NCI-H146 (cell line): ENCODE measurements around the gene ARHGEF11.

ENCODE experiments used
- DNase-seq: peaks from one replicate; lab custom pipeline; 2025; lab: John Stamatoyannopoulos, UW

The ARHGEF11 gene

DNA sequence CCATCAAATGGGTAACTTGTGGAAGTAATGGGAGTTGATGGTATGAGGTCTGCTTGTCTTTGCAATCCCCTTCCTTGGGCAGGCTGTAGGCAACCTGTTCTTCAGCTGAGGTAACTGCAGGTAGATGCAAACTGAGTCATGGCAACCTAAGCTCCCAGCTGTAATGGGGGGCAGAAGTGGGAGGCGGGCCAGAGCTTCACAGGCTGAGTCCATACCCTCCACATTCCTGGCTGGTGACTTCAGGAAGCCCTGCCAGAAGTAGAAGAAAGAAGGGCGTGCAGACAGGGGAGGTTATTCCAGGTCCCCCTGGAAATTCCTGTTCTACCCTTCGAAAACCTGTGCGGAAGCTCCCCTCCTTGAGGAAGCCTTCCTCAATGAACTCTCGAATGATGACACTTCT, 44.9 kb downstream of the ARHGEF11 start:
- DNase-seq, result no peak

DNA sequence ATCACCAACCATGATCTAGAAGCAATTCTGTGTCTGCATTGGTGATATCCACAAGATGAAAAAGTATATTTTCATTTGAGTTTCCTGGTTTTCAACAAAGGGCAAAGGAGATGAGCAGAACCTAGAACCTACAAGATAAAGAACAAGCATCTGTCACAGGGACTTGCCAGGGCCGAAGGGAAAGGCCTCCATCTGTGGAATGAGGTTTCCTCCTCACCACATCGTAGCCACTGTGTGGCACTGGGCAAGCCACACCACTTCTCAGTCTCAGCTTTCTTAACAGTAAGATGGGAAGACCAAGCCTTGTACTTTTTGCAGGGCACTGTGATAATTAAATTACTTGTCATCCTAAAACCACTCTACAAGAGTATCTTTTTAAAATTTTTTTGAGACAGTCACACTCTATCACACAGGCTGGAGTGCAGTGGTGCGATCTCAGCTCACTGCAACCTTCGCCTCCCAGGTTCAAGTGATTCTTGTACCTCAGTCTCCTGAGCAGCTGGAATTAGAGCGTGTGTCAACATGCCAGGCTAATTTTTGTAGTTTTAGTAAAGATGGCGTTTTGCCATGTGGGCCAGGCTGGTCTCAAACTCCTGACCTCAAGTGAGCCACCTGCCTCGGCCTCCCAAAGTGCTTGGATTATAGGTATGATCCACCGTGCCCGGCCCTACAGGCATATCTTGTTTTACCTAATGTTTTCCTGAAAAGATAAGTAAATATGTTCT, 45.8 kb downstream of the ARHGEF11 start:
- no peak for DNase-seq

DNA sequence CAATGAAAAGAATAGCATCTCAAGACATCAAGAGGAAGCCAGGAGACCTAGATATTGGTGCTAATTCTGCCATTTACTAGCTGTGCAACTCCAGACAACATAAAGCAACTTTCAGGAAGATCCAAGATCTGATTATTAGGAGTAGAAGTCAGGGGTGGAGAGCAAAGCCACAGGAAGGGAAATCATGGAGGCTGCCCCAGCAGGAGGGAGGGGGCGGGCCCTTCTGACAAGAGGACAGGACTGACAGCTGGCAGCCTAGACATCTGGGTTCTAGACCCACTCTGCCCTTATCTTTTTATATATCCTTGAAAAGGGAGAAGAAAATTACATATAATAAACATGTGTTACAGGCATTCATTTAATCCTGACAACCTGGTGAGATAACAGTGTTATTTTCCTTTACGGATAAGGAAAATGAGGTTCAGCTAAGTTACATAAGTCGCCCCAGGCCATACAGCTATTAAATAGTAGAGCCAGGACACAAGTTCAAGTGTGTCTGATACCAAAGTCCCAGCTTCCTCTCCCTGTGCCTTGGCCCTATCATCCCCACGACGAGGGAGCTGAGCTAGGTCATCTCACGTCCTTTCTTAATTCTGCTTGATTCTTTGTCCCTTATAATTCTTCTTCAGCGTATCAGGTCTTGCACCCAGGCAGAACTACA, 46.6 kb downstream of the ARHGEF11 start:
- DNase-seq, result no peak

DNA sequence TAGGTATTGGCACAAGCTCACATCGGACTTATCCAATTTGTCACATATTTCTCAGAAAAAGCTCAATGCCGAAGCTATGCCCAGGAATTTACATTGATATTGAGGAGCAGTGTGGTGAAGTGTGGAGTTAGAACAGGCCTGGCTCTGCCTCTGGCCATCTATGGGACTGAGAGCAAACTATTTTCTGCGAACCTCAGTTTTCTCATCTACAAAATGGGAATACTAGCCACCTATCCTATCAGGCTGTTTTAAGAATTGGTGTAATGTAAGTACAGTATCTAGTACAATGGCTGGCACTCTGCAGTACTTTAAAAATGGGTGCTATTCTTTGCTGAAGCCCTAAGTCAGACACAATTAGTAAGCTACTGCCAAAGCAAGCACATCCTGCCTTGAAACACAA, 47.2 kb downstream of the ARHGEF11 start:
- no peak for DNase-seq

DNA sequence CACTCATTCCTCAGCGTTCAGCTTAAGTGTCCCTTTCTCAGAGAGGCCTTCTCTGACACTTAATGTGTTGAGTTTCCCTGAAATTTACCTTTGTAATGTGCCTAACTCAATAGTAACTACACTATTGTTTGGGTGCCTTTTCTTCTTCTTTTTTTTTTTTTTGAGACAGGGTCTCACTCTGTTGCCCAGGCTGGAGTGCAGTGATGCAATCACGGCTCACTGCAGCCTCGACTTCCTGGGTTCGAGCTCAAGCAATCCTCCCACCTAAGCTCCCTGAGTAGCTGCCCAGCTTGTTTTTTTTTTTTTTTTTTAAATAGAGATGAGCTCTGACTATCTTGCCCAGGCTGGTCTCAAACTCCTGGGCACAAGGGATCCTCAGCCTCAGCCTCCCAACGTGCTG, 50.1 kb downstream of the ARHGEF11 start:
- no peak for DNase-seq

DNA sequence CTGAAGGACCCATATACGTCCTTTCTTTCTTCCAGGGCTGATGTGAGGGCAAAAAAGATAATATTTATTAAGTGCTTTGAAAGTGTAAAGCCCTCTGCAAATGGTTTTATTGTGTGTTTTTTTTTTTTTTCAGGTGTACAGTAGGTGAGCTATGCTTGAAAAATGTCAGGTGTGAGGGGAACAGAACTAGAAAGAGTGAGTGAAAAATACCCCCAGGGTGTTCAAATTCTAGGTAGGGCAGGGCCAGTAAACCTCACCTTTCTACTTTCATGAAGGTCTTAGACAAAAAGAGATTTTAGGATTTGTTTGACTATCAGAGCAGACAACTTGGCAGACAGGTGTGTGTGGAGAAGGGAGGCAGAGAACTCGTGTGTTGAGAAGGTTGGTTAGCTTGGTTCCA, 51.3 kb downstream of the ARHGEF11 start:
- no peak for DNase-seq

DNA sequence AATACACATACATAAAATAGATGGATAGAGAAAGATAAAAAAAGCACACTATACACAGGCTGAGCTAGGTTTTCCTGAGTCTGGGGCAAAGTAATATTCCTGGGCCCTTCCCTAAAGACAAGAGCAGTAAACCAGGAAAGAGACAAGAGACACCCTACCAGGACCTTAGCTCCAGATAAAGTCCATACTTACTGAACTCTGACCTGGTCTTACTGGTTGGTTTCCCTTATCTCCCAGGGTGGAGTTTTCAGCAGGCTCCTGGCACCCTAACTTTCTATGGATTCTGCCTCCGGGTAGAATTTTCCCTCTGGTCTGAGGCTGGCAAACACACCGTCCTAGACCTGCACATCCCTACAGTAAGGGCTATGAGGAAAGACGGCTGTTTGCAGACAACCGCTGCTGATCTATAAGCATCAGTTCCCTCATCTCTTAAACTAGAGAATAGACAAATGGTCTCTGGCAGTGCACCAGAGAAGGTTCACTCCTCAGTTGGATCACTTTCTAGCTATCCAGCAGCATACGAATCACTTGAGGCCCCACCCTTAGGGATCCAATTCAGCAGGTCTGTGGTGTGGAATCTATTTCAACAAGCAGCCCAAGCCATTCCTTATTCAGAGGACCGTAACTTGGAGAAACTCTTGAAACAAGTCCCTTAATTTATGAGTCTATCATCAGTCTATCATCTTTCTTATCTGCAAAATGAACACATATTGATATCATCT, 52.0 kb downstream of the ARHGEF11 start:
- DNase-seq, result no peak

DNA sequence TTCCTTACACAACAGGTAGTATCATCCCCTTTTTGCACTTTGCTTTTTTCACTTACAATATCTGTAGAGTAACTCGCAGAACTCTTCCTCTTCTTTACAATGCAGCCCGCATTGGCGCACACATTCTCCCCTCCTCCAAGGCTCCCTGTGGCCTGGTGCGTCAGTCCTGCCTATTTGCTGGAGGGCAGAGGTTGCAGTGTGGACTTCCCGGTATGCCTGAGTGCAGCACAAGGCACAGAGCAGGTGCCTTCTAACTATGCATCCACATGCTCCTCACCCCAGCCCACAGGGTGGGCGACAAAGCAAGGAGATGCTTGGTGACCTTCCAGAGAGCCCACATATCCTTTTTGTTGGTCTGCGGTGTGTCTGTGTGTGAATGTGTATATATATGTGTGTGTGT, 53.3 kb downstream of the ARHGEF11 start:
- DNase-seq, result no peak

DNA sequence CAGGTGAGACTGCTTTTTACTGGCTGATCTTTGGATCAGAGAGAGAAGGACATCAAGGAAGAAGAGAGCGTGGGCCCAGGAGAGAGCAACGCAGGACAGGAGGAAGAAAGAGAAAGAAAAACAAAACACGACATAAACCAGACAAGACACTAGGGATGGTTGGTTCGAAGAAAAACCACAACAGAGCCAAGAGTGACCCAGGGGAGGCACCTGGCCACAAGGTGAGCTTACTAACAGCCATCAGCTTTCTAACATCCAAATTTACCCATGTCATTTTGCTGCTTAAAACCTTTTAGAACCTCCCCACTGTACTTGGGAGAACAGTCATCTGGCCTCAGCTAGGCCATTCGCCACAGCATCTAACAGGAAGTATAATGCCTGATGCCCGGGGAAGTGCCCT, 57.8 kb downstream of the ARHGEF11 start:
- no peak for DNase-seq

DNA sequence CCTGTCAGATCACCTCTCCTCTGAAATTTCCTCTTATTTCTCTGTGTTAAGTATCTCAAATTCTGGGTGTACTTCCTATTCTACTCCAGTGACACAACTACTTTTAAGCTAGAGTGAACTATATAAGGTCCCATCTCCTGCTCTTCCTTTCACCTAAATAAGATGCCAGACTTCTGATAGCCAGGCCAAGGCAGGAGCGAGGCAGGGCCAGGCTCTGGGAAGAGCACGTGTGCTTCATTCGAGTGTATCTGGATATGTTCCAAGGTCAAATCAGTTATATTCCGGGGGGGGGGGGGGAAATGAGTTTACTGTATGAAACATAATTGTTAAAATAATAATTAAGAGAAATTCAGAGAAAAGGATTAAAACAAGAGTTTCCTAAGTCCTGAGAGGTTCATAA, 65.0 kb downstream of the ARHGEF11 start:
- no peak for DNase-seq

DNA sequence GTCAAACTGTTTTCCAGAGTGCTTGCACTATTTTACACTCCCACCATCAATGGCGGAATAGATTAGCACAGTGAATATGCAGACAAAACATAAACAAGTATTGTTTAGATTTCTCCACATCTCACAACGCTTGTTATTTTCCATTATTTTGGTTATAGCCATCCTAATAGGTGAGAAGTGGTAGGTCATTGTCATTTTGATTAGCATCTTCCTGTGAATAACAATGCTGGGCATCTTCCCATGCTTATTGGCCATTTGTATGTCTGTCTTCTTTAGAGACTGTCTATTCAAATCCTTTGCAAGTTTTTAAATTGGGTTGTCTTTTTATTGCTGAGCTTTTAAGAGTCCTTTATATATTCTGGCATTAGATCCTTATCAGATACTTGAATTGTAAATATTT, 70.5 kb downstream of the ARHGEF11 start:
- DNase-seq, result no peak

DNA sequence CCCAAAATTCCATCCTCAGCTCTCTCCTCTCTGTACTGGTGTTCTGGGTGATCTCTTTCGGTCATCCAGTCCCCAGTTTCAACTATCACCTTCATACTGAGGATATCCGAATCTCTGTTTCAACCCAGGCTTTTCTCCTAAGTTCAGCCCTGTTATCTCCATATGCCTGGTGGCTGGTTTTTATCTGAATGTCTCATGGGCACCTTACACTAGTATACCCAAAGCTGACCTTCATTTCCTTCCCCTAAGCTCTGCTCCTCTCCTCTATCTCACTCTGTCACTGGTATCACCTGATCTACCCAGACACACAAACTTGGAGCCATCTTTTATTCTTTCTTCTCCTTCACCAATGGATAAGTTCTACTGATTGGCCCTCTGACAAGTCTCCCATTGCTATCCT, 72.1 kb downstream of the ARHGEF11 start:
- no peak for DNase-seq

DNA sequence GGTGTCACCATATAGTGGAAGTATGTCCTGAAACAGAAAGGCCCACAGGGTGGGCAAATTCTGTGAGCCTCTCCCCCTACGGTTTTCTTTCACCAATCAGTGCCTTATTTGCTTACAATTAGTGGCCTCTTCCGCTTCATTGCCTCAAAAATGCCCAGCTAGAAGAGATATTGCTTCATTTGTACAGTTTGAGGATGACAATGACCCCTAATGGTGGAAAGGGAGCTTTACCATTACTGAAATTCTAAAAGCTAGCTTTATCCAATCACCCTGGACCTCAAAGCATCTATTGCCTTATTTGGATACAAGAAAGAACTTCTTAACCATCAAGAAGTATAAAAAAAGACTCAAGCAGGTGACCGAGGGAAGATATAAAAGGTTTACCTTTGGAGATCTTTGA, 75.5 kb downstream of the ARHGEF11 start:
- DNase-seq, result no peak

DNA sequence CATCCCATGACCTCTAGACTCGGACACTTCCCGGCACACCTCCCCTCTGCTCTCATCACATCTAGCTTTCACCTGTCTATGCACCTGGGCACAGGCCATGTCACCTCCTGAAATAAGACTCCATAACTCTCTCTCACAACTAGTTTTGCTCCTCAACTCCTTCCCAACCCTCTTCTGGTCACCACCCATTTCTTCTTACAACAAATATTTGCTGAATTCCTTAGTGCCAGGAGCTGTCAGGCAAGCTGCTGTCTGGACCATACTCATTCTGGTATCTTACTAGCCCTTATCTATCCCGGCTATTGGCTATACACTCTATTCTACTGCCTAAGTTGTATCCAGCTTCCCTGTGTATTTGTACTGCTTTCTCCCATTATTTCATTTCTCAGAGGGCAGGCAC, 76.0 kb downstream of the ARHGEF11 start:
- DNase-seq, result no peak

DNA sequence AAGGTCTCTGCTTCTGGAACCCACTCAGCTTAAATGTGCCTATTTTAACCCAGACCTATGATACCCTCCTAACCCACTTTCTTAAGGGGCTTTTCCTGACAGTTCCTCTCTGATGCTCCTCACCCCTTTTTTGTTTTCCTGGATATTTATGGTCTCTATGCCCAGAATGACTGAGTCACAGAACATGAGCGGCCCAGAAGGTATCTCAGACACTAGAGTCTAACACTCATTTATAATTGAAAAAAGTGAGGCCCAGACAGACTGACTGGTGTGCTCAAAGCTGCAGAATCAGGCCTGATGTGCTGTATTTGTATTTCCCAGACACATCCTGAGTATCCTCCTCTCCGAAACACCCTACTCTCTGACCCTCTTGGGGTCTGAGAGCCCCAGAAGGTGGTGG, 81.1 kb downstream of the ARHGEF11 start:
- no peak for DNase-seq

DNA sequence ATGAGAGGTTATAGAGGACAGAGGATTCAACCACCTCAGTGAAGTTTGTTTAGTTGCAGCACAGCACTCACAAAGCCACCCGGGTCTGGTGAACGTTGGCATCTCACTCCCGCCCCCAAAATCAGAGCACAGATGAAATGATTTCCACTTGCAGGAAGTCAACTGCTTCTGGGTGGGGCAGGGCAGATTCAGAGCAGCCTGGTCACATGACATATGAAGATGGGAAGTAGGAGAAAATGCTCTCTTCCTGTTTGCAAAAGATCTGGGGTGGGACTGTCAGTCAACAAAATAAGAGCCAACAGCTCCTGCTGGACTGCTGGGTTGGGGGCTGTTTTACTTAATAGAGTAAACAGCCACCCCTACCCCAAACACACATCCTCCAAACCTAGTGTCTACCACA, 81.9 kb downstream of the ARHGEF11 start:
- DNase-seq, result no peak

DNA sequence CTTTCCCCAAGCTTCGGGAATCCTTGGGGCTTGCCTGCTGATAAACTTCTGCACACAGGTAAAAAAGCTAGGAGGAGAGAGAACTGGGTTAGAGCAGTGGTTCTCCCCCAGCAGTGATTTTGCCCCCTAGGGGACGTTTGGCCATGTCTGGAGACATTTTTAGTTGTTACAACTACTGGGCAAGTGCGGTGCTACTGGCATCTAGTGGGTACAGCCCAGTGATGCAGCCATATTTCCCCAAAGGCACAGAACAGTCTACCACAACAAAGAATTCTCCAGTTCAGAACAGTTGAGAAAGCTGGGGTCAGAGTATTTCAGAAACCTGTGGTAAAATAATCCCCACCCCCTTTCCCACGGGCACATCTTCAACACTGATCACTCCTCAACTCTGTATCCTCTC, 83.8 kb downstream of the ARHGEF11 start:
- DNase-seq, result no peak

DNA sequence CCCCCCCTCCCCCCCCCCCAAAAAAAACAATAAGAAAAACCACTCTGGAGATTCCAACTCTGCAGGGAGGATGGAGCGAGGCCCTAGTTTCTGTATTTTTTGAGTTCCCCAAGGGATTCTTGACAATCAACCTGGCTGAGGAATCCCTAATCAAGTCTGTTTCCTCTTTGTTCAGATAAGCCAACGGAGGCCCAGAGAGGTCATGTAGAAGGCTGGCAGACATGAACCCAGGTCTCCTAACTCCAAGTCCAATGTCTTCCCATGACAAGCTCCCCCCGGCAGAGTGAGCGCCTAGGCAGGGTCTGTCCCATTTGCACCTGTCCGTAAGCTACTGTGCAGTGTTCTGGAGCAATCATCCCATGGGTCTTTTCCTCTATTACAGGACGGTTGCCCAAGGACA, 85.6 kb downstream of the ARHGEF11 start:
- DNase-seq, result no peak

DNA sequence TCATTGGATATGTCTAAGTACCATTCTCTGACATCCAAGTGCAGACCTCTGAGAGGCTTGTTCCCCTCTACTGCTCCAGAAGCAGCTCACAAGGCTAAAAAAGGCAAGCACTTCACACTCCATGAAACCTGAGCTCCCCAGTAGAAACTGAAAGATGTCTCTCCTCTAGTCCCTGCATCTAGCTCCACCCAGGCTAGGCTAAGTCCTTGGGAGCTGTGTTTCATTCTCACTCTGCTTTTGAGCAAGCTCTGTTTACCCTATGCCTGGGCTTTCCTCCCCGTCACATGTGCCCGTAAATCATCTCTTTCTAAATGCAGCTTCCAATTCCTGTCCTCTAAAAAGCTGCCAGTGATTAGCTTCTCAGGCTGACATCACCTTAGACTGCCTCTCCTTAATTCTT, 86.1 kb downstream of the ARHGEF11 start:
- no peak for DNase-seq

DNA sequence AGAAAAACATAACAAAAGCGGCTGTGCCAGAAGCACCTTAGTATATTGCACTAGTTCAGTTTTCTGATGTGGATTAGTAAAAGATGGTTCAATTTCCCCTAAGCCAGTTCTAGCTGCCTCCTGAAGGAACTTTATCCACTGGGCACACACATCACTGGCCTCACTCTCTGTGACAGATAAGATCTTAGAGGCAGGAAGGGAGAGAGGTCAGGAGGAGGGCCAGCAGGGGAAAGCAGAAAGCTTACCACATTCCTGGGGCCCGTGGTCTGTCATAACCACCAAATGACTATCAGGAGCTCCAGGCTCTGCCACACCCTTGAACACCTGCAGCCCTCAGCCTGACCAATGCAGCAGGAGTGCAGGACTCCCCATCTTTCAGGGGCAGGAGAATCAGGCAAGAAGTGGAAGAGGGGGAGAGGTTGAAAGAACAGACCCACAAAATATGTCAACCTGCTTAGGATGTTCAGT, 87.3 kb downstream of the ARHGEF11 start:
- no peak for DNase-seq

DNA sequence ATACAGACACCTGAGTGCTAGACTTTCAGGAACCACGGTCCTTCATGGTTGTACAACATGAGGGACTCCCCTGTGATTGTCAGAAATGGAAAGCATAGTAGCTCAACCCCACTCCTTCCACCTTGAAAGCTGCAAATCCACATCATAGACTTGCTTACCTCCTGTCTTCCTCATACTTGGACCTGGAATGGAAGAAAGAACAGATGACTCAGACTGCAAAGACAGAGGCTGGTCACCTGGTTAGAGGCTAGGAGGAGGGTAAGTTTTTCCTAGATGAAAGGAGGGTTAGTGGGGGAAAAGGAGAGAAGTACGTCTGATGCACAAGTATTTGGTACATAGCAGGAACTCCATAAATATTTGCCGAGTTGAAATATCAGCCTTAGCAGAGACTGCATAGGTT, 87.9 kb downstream of the ARHGEF11 start:
- DNase-seq, result no peak

DNA sequence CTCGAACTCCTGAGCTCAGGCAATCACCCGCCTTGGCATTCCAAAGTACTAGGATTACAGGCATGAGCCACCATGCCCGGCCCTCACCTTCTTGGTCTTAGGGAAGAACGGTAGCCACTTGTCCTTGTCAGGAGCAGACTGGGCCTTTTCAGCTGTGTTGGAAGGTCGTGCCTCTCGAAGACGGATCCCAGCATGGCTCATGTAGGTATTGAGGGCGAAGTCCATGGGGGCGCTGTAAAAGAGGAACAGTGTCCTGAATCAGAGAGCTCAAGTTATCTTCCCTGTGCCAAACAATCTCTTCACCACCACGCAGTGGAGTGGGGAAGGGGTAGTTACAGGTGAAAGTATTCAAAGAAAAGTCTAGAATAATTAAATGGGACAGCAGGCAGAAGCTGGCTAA, 89.2 kb downstream of the ARHGEF11 start:
- no peak for DNase-seq

DNA sequence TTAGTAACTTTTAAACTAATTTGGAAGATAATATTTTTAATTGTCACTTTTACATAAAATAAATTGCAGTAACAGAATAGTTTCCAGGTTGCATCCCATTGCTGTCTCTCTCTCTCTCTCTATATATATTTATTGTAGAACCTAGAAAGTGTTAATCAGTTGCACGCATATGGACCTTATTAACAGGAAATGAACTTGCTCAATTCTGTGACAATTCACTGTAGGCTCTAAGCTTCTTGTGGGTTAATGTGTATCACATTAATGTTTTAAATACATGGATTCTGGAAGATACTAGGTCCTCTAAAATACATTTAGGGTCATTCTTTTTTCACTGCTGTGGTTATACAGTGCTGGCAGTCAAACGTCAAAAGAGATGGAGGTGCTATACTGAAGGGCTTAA, 92.0 kb downstream of the ARHGEF11 start:
- DNase-seq, result no peak
